NCI-H2171 (cell line): ENCODE data around the gene TMEM161A.
"Not testable (repeated sequence)": the region's sequence is repeated elsewhere in the genome, so short reads cannot be mapped to it uniquely, and the experiment has no call there.

Experiments used
- DNase-seq: peaks from one replicate; lab custom pipeline; 2025; lab: John Stamatoyannopoulos, UW

TMEM161A gene

DNA sequence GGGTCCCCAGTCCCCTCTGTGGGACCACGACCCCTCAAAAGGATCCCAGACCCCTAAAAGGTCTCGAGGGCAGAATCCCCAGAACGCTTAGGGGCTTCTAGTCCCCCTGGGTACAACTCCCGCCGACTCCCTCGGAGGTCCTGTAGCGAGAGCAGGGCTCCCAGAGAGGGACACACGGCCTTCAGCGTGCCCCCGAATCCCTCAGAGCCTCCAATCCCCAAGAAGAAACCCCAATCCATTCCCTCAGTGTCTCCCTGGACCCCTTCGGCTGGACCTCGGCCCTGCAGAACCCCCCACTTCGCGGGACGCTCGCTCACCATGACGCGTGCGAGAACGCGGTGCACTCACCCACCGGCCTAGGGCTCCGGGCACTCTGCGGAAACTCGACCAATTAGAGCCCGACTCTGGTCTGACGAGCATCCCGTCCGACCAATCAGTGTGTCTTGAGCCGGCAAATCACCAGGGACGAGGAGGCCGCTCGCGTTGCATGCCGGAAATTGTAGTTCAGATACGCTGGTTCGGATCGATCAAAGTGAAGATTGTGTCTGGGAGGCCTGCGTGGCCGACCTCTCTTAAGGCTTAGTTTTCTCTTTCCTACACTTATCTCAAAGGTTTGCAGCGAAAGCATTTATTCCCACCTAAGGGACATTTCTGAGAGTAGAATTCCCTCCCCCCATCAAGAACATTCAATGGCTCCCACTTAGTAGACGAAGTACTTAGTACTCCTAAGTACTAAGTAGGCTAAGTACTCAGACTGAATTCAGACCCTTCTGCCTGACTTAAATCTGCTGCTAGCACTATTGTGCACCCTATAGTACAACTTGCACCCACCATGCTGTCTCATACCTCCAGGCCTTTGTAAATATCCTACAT, at the start of gene TMEM161A:
TMEM161A (minus strand) TSS at position 370 of the 873 bp plus-strand sequence; CDS start at position 320, 50 bp downstream.
- peak; percentile 95 for DNase-seq

DNA sequence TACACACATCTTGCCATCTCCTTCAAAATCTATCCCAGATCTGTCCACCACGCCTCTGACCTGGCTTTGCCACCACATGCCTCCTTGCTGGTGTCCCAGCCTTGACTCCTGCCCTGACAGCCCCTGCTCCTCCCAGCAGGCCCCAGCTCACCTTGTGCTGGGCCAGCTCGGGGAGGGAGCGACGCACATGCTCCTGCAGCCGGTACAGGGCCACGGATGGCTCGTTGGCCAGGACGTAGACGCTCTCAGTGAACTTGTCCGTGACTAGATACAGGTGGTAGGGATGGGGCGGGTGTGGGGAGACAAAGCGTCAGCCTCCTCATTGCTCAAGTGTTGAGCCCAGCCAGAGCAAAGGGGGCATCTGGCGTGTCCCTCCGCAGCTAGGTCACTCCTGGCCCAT, 48.5 kb upstream of the TMEM161A start:
- no peak for DNase-seq

DNA sequence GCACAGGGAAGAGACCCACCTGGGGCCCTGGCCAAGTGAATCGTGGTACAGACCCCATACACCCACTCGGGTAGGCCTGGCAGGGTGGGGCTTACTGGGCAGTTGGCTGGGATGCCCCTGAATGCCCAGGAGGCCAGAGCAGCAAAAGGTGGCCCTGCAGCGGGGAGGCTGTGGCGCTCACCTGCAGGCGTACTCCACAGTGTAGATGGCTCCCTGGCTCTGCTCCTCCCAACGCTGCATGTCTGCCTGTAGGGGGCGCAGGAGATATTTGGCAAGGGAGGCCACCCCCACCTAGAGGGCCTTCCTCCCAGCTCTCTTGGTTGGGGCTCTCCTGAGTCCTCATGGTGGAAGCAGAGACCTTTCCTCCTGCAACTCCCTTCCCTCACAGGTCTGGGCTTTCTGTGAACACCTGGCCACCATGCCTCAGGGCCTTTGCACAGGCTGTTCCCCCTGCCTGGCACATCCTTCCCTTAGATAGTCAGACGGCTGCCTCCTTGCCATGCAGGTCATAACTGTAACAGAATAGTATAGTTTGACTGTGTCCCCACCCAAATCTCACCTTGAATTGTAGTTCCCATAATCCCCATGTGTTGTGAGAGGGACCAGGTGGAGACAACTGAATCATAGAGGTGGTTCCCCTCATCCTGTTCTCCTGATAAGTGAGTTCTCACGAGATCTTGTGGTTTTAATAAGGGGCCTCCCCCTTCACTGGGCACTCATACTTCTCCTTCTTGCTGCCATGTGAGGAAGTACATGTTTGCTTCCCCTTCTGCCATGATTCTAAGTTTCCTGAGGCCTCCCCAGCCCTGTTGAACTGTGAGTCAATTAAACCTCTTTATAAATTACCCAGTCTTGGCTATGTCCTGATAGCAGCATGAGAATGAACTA, 47.8 kb upstream of the TMEM161A start:
- peak; percentile 11 for DNase-seq

DNA sequence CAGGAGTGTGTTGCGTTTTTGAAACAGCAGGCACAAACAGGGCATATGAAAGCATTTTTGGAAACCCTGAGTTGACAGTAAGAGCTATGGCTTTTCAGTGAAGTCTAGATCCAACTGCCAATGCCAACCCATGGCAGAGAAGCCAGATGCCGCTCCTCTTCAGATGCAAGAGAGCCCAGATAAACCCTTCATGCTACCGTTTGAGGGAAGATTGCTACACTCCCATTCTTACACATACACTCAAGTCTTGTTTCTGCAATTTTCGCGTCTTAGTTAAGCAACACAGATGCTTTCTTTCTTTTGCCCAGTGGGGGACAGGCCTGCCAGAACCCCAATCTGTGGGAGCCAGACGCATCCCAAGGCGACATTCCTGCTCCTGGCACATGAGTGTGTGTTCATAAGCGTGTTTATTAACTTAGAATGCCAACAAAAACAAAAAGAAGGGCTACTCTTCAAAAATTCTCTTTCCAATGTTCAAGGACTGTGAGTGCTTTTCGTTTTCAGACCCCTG, 43.3 kb upstream of the TMEM161A start:
- no peak for DNase-seq

DNA sequence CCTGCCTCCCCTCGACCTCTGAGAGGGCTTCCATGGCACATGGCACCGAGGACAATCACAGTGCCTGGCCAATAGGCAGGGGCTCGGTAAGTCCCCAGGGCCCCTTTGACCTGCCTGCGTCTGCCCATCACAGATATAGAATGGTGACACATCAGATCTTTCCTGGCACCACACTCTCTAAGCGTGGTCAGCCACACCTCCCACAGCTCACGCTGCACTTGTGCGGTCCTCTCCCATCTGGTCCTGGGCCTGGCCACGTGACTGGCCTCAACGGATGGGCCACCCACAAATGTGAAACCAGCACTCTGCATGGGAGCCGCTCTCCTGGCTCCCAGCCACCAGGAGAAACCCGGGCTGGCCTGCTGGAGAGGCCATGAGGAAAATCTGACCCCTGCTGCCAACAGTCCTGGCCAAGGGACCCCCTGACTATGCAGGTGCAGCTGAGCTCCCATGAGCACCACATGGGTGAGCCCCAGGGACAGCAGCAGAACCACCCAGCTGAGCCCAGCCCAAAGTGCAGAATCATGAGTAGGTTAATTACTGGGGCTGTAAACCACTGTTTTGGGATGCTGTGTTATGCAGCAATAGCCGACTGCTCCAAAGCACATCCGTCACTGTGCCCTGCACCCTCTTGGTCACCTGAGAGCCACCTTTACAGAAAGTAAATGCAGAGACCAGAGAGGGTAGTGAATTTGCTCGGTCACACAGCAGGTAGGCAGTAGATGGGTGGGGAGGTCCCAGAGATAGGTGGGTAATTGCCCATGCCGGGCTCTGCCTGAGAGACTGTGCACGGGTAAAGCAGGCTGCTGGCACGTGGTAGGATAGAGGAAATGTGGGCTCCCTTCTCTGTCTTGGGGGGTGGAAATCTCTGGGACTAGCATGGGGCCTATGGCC, 41.5 kb upstream of the TMEM161A start:
- DNase-seq, result no peak

DNA sequence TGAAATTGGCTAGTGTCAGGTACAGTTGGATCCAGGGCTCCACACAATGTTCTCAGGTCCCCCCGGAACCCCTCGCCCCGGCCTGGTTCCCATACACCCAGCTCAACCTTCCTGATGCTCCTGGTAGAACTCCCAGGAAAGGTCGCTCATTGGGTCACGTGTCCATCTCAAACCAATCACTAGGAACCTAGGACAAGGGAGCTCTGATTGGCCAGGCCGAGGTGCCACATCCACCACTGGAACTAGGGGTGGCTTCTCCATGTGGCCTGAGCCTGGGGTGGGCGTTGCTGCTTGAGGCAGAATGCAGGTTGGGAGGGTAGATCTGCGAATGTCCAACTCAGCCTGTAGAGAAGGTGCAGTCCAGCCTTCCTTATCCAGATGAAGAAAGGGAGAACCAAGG, 38.7 kb upstream of the TMEM161A start:
- DNase-seq, result no peak

DNA sequence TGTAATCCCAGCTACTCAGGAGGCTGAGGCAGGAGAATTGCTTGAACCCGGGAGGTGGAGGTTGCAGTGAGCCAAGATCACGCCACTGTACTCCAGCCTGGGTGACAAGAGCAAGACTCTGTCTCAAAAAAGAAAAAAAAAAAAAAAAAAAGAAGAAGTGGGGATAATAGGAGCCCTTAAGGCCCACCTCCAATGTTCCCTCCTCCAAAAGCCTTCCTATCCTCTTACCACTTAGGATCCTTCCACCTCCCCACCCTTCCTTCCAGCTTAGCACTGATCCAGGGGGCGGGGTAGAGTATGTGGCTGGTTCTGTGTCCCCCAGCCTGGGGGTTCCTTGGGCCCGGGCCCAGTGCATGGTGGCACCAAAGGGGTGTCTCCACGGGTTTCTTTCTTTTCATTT, 35.0 kb upstream of the TMEM161A start:
- not testable (repeated sequence) for DNase-seq

DNA sequence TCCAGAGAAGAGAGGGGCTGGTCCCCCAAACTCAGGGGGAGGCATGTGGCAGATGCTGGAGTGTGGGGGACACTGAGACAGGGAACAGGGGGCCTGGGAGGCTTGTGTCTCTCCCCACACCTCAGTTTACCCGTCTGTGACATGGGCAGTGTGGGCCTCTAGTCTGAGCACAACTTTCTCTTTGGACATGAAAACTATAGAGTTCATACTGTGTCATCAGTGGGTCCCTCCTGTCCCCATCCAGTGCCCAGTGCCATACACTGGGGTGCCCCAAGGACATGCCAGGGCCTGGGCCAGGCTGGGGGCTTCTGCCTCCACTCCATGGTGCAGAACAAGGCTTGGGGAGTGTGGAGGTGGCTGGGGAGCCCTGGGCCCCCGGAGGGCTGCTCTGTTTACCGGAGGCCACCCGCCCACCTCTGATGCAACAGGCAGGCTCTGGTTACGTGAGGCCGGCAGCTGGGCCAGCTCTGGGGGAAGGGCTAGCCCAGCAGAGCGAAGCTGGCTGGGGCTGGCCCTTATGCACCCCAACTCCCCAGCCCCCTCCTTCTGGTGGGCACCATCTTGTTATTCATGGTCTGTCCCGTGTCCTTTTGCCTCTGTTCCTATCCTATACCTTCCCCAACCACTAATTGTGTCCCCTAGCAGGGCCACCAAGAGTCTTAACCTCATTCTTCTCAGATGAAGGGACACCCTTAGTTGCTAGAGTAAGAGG, 33.7 kb upstream of the TMEM161A start:
- DNase-seq, result no peak

DNA sequence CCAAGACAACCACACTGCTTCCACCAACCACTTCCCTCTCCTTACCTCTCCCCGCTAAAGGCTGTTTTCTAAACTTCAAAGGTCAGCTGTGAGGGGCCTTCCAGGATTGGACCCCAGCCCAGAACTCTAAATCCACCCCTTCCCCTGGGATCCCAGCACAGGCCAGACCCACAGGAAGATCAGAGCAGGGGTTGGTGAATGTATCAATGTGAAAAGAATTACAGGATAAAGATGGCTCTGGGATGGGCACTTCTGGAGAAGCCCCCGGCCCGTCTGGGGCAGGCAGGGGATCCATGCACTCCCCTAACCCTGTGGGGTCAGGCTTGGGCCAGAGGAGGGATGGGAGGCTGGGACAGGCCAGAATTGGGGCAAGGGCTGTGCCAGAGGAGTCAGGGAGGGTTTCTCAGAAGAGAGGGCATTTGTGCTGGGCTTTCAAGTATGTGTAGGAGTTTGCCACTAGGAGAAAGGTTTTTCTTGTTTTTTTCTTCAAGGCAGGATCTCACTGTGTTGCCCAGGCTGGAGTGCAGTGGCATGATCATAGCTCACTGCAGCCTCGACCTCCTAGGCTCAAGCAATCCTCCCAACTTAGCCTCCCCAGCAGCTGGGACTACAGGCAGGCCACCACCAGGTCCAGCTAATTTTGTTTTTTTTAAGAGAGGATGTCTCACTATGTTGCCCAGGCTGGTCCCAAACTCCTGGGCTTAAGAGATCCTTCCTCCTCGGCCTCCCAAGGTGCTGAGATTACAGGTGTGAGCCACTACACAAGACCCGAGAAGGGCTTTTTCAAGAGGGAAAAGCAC, 32.8 kb upstream of the TMEM161A start:
- no peak for DNase-seq

DNA sequence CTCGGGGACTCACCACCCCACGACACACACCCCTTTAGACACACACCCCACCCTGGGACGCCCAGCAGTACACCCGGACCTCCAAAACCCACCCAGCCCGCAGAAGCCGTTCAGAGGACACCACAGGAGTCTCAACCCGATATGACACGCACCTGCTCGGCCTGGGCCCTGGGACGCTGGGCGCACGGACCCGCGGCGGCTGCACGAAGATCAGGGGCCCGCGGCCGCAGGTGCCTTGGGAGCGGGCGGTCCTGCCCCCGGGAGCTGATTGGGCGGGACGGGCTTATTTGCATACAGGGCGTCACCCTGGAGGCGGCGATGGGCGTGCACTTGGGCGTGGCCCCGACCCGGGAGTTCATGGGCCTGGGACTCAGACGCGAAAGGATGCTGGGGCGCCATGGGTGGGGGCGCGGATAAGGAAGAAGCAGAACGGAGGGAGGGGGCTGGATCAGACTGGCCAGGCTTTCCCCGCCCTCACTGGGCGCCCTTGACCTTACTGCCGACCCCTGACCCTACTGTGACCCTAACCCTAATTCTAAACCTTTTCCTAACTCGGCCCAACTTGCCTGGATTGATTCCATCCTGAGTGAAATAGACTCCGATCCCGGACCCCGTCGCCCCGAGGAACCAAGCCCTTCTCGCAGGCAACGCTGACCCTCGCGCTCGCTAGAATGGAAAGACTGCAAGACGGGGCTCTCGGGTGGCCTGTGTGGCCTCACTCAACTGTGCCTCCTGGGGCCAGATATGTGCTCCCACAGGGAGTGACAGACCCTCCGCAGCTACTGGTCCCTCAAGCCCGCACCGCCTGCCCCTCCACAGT, 32.0 kb upstream of the TMEM161A start, which contains the start of gene MEF2B:
MEF2B (minus strand) TSS at position 211 of the 820 bp plus-strand sequence. CDS start 19,528 bp downstream, outside the sequence.
- peak; percentile 82 for DNase-seq

DNA sequence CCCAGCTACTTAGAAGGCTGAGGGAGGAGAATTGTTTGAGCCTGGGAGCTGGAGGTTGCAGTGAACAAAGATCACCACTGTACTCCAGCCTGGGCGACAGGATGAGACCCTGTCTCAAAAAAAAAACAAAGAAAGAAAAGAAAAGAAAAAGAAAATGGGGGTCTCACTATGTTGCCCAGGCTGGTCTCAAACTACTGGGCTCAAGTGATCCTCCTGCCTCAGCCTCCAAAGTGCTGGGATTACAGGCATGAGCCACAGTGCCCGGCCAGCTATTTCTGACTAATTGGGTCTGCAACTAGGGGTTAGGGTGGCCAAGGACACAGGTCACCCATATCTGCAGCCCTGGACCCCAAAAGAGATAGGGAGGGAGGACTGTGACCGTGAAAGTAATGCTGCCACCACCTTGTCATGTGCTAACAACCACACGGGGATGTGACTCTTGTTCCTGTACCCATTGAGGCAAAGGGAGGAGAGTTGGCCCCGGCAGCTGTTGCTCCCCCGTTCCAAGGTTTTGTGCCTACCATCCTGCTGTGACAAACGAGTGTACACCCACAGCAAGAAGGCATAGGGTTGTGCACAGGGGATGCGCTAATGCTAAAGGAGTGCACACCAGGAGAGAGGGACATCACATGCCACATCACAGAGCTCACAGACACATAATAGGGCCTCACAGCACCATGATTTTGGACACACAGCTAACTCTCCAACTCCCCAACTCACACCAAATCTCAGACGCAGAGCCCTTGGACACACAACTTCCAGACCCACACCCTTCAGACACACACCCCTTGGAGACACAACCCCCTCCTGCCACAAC, 31.2 kb upstream of the TMEM161A start:
- no peak for DNase-seq

DNA sequence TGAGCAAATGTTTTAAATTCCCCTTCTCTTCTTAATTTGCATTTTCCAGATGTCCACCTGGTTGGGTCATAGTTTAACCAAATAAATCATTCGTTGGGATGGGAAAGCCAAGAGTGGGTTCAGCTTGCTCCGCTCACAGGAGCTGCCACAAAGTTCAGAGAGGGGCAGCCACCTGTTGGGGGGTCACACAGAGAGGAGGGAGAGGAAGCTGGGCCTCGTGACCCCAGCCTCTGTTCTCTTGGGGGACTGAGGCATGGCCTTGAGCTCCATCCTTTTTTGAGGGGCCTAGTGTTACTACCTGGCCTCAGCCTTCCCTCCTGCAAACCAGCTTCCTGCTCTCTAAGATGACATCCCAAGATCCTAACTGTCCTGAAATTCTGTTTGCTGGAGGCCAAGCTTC, 29.3 kb upstream of the TMEM161A start:
- DNase-seq, result no peak

DNA sequence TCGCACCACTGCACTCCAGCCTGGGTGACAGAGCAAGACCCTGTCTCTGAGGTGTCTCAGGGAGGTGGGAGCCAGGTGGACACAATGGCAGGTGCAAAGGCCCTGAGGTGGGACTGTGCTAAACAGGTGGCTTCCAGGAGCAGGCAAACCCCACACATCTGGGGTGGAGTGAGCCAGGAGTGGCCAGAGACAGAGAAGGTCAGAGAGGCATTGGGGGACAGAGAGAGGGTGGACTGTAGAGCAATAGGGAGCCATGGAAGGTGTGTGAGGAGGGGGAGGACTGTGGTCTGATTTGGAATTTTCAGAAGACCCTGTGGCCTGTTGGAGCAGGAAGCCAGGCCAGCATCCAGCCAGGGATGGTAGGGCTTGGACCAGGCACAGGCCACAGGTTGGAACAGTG, 27.1 kb upstream of the TMEM161A start:
- no peak for DNase-seq

DNA sequence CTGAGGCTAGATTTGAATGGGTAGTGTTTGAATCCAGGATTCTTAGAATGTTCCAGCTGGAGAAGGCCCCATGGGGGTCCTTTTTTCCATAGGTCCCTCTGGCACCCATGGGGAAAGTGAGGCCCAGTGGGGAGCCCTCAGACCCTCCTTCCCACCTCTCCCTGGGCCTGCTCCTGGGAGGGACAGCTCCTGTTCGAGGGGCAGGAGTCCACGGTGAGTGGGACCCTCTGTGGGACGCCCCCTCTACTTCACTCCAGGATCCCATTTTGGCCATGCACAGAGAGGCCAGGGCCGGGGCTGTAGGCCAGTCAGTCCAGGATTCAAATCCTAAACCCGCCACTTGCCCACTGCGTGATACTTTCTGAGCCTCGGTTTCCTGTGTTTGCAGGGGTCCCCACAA, 24.2 kb upstream of the TMEM161A start:
- no peak for DNase-seq

DNA sequence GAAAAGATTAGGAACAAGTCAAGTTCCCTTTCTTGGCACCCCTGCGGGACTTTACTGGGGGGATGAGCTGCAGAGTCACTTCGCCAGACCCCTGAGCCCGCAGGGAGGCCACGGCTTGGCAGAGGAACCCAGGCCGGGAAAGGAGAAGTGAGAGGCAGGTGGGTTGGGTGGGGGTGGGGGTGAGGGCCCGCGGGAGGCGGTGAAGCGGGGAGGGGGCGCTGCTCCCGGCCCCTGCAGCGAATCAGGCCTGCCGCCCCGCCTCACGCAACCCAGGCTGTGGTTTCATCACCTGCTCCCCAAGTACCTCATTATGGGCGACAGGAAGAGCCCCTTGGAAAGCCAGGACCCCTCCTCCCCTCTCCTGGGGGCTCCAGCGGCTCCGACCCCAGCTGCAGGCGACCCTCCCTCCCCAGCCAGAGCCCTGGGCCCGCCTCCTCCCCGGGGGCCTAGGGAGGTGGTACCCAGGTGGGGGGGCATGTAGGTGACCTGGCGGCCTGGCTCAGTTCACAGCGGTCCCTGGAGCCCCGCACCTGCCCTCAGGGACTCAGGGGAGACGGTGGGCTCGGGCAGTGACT, 22.3 kb upstream of the TMEM161A start:
- no peak for DNase-seq

DNA sequence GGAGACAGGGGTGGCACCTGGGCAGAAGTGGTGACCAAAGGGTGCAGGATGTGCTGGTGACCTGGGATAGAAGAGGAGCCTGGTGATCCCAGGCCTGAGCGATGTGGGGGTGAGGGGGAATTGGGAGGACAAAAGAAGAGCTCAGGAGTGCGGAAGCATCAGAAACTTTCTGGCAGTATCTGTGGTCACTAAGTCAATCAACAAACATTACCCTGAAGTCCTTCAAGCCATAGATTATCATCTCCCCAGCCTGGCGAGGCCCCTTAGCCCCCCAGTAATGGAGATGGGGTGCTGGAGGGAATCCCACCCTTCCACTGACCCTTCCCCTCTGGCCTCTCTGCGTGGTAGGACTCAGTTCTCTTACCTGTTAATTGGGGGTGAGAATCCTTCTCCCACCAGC, 21.3 kb upstream of the TMEM161A start:
- no peak for DNase-seq

DNA sequence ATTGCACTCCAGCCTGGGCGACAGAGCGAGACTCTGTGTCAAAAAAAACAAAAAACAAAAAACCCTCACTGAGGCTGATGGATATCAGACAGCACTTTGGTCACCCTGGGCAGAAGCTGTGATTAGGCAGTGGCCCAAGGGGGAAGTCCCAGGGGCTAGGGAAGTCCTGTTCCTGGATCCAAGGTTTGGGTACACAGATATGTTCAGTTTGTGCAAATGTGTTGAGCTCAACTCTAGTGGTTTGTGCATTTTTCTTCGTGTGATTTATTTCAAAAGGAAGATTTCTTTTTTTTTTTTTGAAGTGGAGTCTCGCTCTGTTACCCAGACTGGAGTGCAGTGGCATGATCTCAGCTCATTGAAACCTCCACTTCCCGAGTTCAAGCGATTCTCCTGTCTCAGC, 19.5 kb upstream of the TMEM161A start:
- no peak for DNase-seq
